BE2C (cell line): Measurements from ENCODE around the gene LIMCH1.

ENCODE experiments used
- DNase-seq: peaks from one replicate; pipeline ENCODE4 v3.0.0-alpha.2; 2020
- H3K27me3 ChIP-seq: fragments of 250-450 bp; sonication (Bioruptor Pico); 2 replicates; pipeline ENCODE4 v1.5.1; 2020; ENCODE audit warnings: mild to moderate bottlenecking
- H3K36me3 ChIP-seq: fragments of 250-450 bp; sonication (Bioruptor Pico); 2 replicates; pipeline ENCODE4 v1.5.1; 2020; ENCODE audit warnings: mild to moderate bottlenecking
- H3K4me1 ChIP-seq: fragments of 250-450 bp; sonication (Bioruptor Pico); 2 replicates; pipeline ENCODE4 v1.5.1; 2020
- H3K4me3 ChIP-seq: 2 replicates; pipeline ENCODE4 v1.5.1; 2011; ENCODE audit warnings: low read depth, low read length
- H3K9me3 ChIP-seq: fragments of 250-450 bp; sonication (Bioruptor Pico); 2 replicates; pipeline ENCODE4 v1.5.1; 2020
- CTCF ChIP-seq: IDR thresholded peaks from 2 replicates; pipeline ENCODE4 v1.5.1; 2012; ENCODE audit warnings: mild to moderate bottlenecking, low read depth, low read length

The LIMCH1 gene

GRCh38 chr4:41652971-41653370 is 115.0 kb downstream of the LIMCH1 start:
- DNase-seq, result no peak
- TF ChIP-seq CTCF, result no peak

GRCh38 chr4:41653523-41653922 is 115.6 kb downstream of the LIMCH1 start:
- TF ChIP-seq CTCF, result no peak
- Histone ChIP-seq H3K4me3 (no peak overlapping the region), H3K9me3 (no peaks in the 10 kb centered on the region), H3K4me1 (peaks cover 16% of the 10 kb centered on the region), H3K36me3 (peaks cover 78% of the 10 kb centered on the region), H3K27me3 (no peaks in the 10 kb centered on the region)
- DNase-seq, result no peak

More at GRCh38 chr4:41652971-41653370, 115.0 kb downstream of the LIMCH1 start:
- Histone ChIP-seq H3K36me3 (peaks cover 76% of the 10 kb centered on the region), H3K4me3 (no peak overlapping the region), H3K4me1 (peaks cover 16% of the 10 kb centered on the region), H3K27me3 (no peaks in the 10 kb centered on the region), H3K9me3 (no peaks in the 10 kb centered on the region)

GRCh38 chr4:41655177-41655576 is 117.2 kb downstream of the LIMCH1 start:
- no peak for DNase-seq
- Histone ChIP-seq H3K9me3 (no peaks in the 10 kb centered on the region), H3K4me1 (peaks cover 16% of the 10 kb centered on the region), H3K27me3 (no peaks in the 10 kb centered on the region), H3K36me3 (peaks cover 69% of the 10 kb centered on the region), H3K4me3 (no peak overlapping the region)
- no peak for TF ChIP-seq CTCF

- TF ChIP-seq CTCF, result no peak
- DNase-seq, result no peak
- no peaks in the 10 kb centered on the region for H3K9me3 ChIP-seq
These were observed 118.1 kb downstream of the LIMCH1 start for GRCh38 chr4:41656106-41656505.

GRCh38 chr4:41656572-41657520 is 118.9 kb downstream of the LIMCH1 start:
- Histone ChIP-seq H3K27me3 (no peaks in the 10 kb centered on the region), H3K9me3 (no peaks in the 10 kb centered on the region), H3K4me3 (no peak overlapping the region), H3K4me1 (peaks cover 16% of the 10 kb centered on the region), H3K36me3 (peaks cover 53% of the 10 kb centered on the region)
- TF ChIP-seq CTCF, result no peak
- no peak for DNase-seq

More at GRCh38 chr4:41656106-41656505, 118.1 kb downstream of the LIMCH1 start:
- no peak overlapping the region for H3K4me3 ChIP-seq
- peaks cover 60% of the 10 kb centered on the region for H3K36me3 ChIP-seq
- H3K27me3 ChIP-seq, result no peaks in the 10 kb centered on the region
- peaks cover 16% of the 10 kb centered on the region for H3K4me1 ChIP-seq

- DNase-seq, result no peak
- no peak for TF ChIP-seq CTCF
- no peaks in the 10 kb centered on the region for H3K9me3 ChIP-seq
- H3K27me3 ChIP-seq, result no peaks in the 10 kb centered on the region
- no peak overlapping the region for H3K4me3 ChIP-seq
- peaks cover 52% of the 10 kb centered on the region for H3K36me3 ChIP-seq
- H3K4me1 ChIP-seq, result peaks cover 16% of the 10 kb centered on the region
These were observed 119.6 kb downstream of the LIMCH1 start for GRCh38 chr4:41657561-41657960.
